ENCODE data around the gene TMTC2. TPM values are rescaled to one million over a fixed set of nuclear protein-coding genes. Genes with fewer than 3 reads are reported as not detected.

TMTC2 gene
- total and polyA plus RNA-seq, 10 of the 15 experiments (the other 5 are each of a cell fraction or from before 2014, with no cell fraction given): 0.14 to 9.7 (median 1.2) TPM

DNA sequence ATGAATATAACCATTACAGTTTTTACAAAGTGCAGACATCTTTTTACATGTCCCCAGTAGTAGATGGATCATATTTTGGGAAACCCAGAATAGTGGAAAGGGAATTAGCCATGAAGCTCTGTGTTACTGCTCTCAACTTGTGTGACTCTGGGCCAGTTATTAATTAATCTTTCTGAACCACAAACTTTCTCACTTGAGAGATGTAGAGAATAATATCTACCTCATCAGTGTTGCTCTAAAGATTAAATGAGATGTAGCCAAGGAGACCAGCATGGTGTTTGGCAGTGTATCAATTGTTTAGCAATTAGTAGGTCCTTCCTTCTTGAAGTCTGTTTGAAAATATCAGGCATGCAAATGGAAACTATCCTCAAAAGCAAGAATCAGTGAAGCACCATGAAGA, 169.2 kb downstream of the TMTC2 start:
- in situ Hi-C loops (cut with MboI) (no loop called here), intact Hi-C loops (cut with micrococcal nuclease; ENCODE audit: unreplicated experiment) (no loop called here)
- no TSS peak for BruUV-seq (replicated peaks)
- Histone ChIP-seq H3K9me3 (replicated peaks; ENCODE audit: control insufficient read depth, insufficient read depth, low read length) (no peaks in the 10 kb centered on the region), H3K4me1 (ENCODE audit: control insufficient read depth, insufficient read depth, low read length) (no peaks in the 10 kb centered on the region), H3K4me3 (no peak overlapping the region), H3K36me3 (ENCODE audit: control insufficient read depth in 2 of 2, insufficient read depth in 2 of 2, low read length in 1 of 2) (peaks cover 0 to 3% of the 10 kb centered on the region in 2 experiments; a peak in 1 of 4 replicates), H3K9ac (ENCODE audit: control insufficient read depth, insufficient read depth, low read length) (no peak overlapping the region), H3K27me3 (replicated peaks in 1 of 2; ENCODE audit: control insufficient read depth in 2 of 2, insufficient read depth in 2 of 2, low read length in 1 of 2) (no peaks in the 10 kb centered on the region), H3K4me2 (ENCODE audit: control insufficient read depth, insufficient read depth) (no peak overlapping the region), H3K27ac (ENCODE audit: control insufficient read depth, insufficient read depth) (no peak overlapping the region), H2AFZ (ENCODE audit: control insufficient read depth, low read depth, low read length) (no peak overlapping the region), H4K20me1 (ENCODE audit: control insufficient read depth, insufficient read depth) (no peaks in the 10 kb centered on the region), H3K79me2 (ENCODE audit: control insufficient read depth, insufficient read depth, low read length) (no peaks in the 10 kb centered on the region)
- FAIRE-seq: no peak
- ChIA-PET POLR2A (no interaction called here), RAD21 (ENCODE audit: unreplicated experiment) (no interaction called here), CTCF (interaction anchor here (1.2 kb wide), 1 partner anchor 281 kb away, joined by 3 read pairs; no protein-coding TSS in a partner anchor), SMC1A (ENCODE audit: uncharacterized antibody, unreplicated experiment) (interaction anchor here (0.8 to 1.3 kb wide), 3 partner anchors 15 to 169 kb away, joined by 3 to 5 read pairs (median 3); partner anchors contain the start of gene TMTC2)
- peak; percentile 89 for ATAC-seq
- no peak for TF ChIP-seq RAD51 (IDR thresholded peaks at IDR 0.05)
- peak; percentile 88 for TF ChIP-seq MTA2 (IDR thresholded peaks at IDR 0.05; ENCODE audit: low read depth)
- 0 out of 2 replicates have a peak, but pooled peaks have one; percentile 17 for TF ChIP-seq ATF7 (IDR thresholded peaks at IDR 0.05; ENCODE audit: low read depth)
- TF ChIP-seq BCL11A (IDR thresholded peaks at IDR 0.05; ENCODE audit: low read depth, low read length): no peak
- TF ChIP-seq SREBF2 (IDR thresholded peaks at IDR 0.05; ENCODE audit: low read length): no peak
- TF ChIP-seq POU2F2 (IDR thresholded peaks at IDR 0.05; ENCODE audit: borderline replicate concordance, low read depth, low read length): no peak
- TF ChIP-seq, protein P1, sequence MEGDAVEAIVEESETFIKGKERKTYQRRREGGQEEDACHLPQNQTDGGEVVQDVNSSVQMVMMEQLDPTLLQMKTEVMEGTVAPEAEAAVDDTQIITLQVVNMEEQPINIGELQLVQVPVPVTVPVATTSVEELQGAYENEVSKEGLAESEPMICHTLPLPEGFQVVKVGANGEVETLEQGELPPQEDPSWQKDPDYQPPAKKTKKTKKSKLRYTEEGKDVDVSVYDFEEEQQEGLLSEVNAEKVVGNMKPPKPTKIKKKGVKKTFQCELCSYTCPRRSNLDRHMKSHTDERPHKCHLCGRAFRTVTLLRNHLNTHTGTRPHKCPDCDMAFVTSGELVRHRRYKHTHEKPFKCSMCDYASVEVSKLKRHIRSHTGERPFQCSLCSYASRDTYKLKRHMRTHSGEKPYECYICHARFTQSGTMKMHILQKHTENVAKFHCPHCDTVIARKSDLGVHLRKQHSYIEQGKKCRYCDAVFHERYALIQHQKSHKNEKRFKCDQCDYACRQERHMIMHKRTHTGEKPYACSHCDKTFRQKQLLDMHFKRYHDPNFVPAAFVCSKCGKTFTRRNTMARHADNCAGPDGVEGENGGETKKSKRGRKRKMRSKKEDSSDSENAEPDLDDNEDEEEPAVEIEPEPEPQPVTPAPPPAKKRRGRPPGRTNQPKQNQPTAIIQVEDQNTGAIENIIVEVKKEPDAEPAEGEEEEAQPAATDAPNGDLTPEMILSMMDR (IDR thresholded peaks at IDR 0.05 in 2 of 3, conservative IDR thresholded peaks at IDR 0.05 in 1 of 3; ENCODE audit: control insufficient read depth in 2 of 3, extremely low read depth in 1 of 3, insufficient read depth in 1 of 3, low read depth in 3 of 3, low read length in 3 of 3): no peak
- no peak for TF ChIP-seq FOXM1 (IDR thresholded peaks at IDR 0.05; ENCODE audit: low read depth, low read length)
- TF ChIP-seq SUPT20H (IDR thresholded peaks at IDR 0.05; ENCODE audit: borderline replicate concordance, control insufficient read depth, low read depth, low read length): no peak
- TF ChIP-seq, protein P2, sequence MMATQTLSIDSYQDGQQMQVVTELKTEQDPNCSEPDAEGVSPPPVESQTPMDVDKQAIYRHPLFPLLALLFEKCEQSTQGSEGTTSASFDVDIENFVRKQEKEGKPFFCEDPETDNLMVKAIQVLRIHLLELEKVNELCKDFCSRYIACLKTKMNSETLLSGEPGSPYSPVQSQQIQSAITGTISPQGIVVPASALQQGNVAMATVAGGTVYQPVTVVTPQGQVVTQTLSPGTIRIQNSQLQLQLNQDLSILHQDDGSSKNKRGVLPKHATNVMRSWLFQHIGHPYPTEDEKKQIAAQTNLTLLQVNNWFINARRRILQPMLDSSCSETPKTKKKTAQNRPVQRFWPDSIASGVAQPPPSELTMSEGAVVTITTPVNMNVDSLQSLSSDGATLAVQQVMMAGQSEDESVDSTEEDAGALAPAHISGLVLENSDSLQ (IDR thresholded peaks at IDR 0.05): no peak
- no peak for TF ChIP-seq NR2C2 (IDR thresholded peaks at IDR 0.05; ENCODE audit: borderline replicate concordance, control insufficient read depth, insufficient read length, low read depth)
- TF ChIP-seq JUNB (IDR thresholded peaks at IDR 0.05): no peak
- no peak for TF ChIP-seq ZBTB40 (IDR thresholded peaks at IDR 0.05; ENCODE audit: borderline replicate concordance)
- TF ChIP-seq YY1 (IDR thresholded peaks at IDR 0.05; ENCODE audit: low read depth, low read length): no peak
- no peak for TF ChIP-seq TCF12 (IDR thresholded peaks at IDR 0.05; ENCODE audit: low read depth, low read length)
- no peak for TF ChIP-seq NRF1 (conservative IDR thresholded peaks at IDR 0.05; ENCODE audit: low read depth, low read length)
- TF ChIP-seq SMARCA5 (IDR thresholded peaks at IDR 0.05): 0 out of 2 replicates have a peak, but pooled peaks have one; percentile 44
- DNase-seq (ENCODE audit: low read depth, low spot score): no peak

Measured in GM12878 (cell line).